ENCODE results near the gene MAN1A1.

Gene MAN1A1

GRCh38 chr6:119132261-119132981 is 217.1 kb downstream of the MAN1A1 start:
- no peak for DNase-seq

- no peak for DNase-seq
Measured at GRCh38 chr6:119129968-119130484, 219.5 kb downstream of the MAN1A1 start.

- peak; percentile 58 for DNase-seq
Measured at GRCh38 chr6:119129148-119129967, 220.2 kb downstream of the MAN1A1 start.

GRCh38 chr6:119128252-119128912 is 221.2 kb downstream of the MAN1A1 start:
- no peak for DNase-seq

GRCh38 chr6:119127627-119128026 is 221.9 kb downstream of the MAN1A1 start:
- no peak for DNase-seq
